ENCODE measurements around the gene GLT8D2. TPM values are rescaled to one million over a fixed set of nuclear protein-coding genes. Genes with fewer than 3 reads are reported as not detected.

Gene GLT8D2
- total and polyA plus RNA-seq, 2 donors (not counting 1 experiment from before 2014, with no cell fraction given) = not detected

DNA sequence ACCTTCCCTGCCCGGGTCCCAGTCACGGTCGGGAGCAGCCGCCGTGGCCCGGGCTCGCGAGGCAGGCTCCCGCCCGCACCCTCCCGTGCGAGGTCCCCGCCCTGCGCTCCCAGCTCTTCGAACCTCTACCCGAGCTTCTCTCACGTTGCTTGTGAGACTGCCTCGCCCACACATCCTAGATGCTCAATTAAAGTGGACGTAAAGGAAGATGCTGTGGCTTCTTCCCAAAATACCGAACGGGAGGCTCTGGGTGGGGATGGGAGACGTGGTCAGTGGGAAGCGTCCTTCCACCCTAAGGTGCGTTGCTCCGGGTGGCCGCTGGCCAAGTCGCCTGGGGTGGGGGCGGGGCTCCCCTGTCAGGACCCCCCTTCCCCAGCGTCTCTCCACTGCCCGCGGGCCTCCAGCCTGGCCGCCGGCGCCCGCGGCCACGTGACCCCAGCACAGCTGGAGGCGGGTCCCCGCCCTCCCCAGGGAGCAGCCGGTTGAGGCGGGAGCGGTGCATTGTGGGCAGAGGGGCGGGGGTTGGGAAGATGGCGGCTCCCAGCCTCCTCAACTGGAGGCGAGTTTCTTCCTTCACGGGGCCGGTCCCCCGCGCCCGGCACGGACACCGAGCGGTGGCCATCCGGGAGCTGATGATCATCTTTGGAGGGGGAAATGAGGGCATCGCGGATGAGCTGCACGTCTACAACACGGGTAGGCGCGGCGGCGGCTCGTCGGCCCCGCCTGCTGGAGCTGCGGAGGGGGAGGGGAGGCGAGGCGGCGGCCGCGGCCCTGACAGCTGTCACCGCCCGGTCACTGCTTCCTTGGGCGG lies 14.2 kb upstream of the GLT8D2 start, which contains the start of gene HCFC2:
Gene HCFC2 (plus strand): TSS at position 501 of the 811 bp plus-strand sequence. CDS start 30 bp downstream, at position 531.
- H3K4me3 Mint-ChIP-seq = peak within 1 kb of the TSS; percentile 94
- ATAC-seq (ENCODE audit: low read depth) (peak; percentile 92), DNase-seq (peak; percentile 94)
- H3K27me3 ChIP-seq (replicated peaks in 1 of 4; ENCODE audit: control extremely low read depth in 1 of 4, control insufficient read depth in 3 of 4, insufficient read depth in 4 of 4, low read length in 3 of 4) = no peaks in the 10 kb centered on the region
- no peaks in the 10 kb centered on the region for H3K9me3 Mint-ChIP-seq (ENCODE audit: insufficient read depth)
- H3K4me3 ChIP-seq (ENCODE audit: control extremely low read depth in 1 of 5, extremely low read depth in 1 of 5, insufficient read depth in 1 of 5, low read depth in 2 of 5, low read length in 4 of 5) = peak within 1 kb of the TSS; percentile 80 to 95 (median 85)
- H3K27ac Mint-ChIP-seq = peak within 1 kb of the TSS; percentile 93
- no peaks in the 10 kb centered on the region for H4K20me1 ChIP-seq (ENCODE audit: control insufficient read depth, insufficient read depth, low read length, poor library complexity, severe bottlenecking)
- under 1% methylated on average over 59 of the region's 74 CpGs for WGBS (ENCODE audit: insufficient coverage)
- TF ChIP-seq, protein P1, sequence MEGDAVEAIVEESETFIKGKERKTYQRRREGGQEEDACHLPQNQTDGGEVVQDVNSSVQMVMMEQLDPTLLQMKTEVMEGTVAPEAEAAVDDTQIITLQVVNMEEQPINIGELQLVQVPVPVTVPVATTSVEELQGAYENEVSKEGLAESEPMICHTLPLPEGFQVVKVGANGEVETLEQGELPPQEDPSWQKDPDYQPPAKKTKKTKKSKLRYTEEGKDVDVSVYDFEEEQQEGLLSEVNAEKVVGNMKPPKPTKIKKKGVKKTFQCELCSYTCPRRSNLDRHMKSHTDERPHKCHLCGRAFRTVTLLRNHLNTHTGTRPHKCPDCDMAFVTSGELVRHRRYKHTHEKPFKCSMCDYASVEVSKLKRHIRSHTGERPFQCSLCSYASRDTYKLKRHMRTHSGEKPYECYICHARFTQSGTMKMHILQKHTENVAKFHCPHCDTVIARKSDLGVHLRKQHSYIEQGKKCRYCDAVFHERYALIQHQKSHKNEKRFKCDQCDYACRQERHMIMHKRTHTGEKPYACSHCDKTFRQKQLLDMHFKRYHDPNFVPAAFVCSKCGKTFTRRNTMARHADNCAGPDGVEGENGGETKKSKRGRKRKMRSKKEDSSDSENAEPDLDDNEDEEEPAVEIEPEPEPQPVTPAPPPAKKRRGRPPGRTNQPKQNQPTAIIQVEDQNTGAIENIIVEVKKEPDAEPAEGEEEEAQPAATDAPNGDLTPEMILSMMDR (IDR thresholded peaks at IDR 0.05) = no peak
- no peak for TF ChIP-seq EZH2 (IDR thresholded peaks at IDR 0.05; ENCODE audit: borderline replicate concordance, insufficient read depth, low read depth, low read length, poor library complexity, severe bottlenecking)
- peak within 1 kb of the TSS; percentile 88 for H3K4me2 ChIP-seq (replicated peaks; ENCODE audit: low read depth, low read length, poor library complexity, severe bottlenecking)
- H3K9me3 ChIP-seq (ENCODE audit: control extremely low read depth in 1 of 3, control insufficient read depth in 2 of 3, insufficient read depth in 1 of 3, low read length in 2 of 3) = no peaks in the 10 kb centered on the region
- H3K36me3 ChIP-seq (replicated peaks in 1 of 2; ENCODE audit: control extremely low read depth in 1 of 2, control insufficient read depth in 1 of 2, extremely low read depth in 1 of 2, insufficient read depth in 2 of 2, low read length in 1 of 2) = peaks cover 1 to 3% of the 10 kb centered on the region in 2 experiments
- ChIA-PET CTCF (interaction anchor here (0.9 to 3.0 kb wide), 3 partner anchors 23 to 45 kb away, joined by 3 to 25 read pairs (median 4); no protein-coding TSS in a partner anchor), POLR2A (interaction anchor here (0.7 to 1.9 kb wide), 2 partner anchors 99 to 135 kb away, joined by 3 to 15 read pairs; partner anchors contain the start of genes HSP90B1 and TDG)
- H2AFZ ChIP-seq (ENCODE audit: insufficient read depth, low read depth, low read length, poor library complexity, severe bottlenecking) = peak within 1 kb of the TSS; percentile 96
- intact Hi-C loops (cut with micrococcal nuclease) = loop anchor here (1.0 to 5.0 kb wide), 5 partner anchors 74 to 223 kb away; partner anchors contain the start of genes HSP90B1, NFYB, NT5DC3 and TDG
- peak within 1 kb of the TSS; percentile 36 to 79 for H3K27ac ChIP-seq (ENCODE audit: low read length in 2 of 2)
- peaks cover 17% of the 10 kb centered on the region for H3K4me1 Mint-ChIP-seq
- H3K79me2 ChIP-seq (ENCODE audit: control insufficient read depth, insufficient read depth, low read length) = peaks cover 17% of the 10 kb centered on the region
- peaks cover 10 to 14% of the 10 kb centered on the region in 2 donors for H3K4me1 ChIP-seq (ENCODE audit: control insufficient read depth in 2 of 2, insufficient read depth in 2 of 2, low read length in 2 of 2)
- peak within 1 kb of the TSS; percentile 83 for H3K9ac ChIP-seq (ENCODE audit: low read length)
- peaks cover 9% of the 10 kb centered on the region for H3K27me3 Mint-ChIP-seq

Measured in B cell (primary cell).